ENCODE data around the gene HS3ST2.

DNA sequence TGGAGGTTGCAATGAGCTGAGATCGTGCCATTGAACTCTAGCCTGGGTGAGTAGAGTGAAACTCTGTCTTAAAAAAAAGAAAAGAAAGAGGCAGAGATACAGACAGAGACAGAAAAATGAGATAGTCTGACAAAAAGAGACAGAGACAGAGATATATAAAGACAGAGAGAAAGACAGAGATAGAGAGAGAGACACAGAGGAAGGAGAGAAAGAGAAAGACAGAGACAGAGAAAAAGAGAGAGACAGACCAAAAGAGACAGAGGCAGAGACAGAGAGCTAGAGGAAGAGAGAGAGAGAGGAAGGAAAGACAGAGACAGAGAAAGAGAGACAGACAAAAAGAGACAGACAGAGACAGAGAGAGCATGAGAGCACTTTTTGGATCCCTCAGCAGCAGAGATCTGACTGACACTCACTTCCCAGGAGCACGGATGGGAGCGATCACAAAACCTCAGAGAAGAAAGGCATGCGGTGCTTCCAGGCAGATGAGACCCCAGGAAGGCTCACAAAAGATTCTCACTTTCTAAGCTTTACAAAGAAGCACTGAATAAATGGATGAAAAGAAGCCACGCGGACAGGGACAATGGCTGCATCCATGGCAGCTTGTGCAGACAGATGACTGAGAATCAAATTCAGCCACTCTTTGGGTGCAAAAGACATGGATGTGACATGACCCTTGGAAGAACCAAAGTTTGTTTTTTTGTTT lies 38.6 kb upstream of the HS3ST2 start:
- TF ChIP-seq, protein P1, sequence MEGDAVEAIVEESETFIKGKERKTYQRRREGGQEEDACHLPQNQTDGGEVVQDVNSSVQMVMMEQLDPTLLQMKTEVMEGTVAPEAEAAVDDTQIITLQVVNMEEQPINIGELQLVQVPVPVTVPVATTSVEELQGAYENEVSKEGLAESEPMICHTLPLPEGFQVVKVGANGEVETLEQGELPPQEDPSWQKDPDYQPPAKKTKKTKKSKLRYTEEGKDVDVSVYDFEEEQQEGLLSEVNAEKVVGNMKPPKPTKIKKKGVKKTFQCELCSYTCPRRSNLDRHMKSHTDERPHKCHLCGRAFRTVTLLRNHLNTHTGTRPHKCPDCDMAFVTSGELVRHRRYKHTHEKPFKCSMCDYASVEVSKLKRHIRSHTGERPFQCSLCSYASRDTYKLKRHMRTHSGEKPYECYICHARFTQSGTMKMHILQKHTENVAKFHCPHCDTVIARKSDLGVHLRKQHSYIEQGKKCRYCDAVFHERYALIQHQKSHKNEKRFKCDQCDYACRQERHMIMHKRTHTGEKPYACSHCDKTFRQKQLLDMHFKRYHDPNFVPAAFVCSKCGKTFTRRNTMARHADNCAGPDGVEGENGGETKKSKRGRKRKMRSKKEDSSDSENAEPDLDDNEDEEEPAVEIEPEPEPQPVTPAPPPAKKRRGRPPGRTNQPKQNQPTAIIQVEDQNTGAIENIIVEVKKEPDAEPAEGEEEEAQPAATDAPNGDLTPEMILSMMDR (IDR thresholded peaks at IDR 0.05; ENCODE audit: poor library complexity): no peak
- no peak for TF ChIP-seq EZH2 (IDR thresholded peaks at IDR 0.05; ENCODE audit: borderline replicate concordance)

Measured in hepatocyte (in vitro differentiated cells).